ENCODE results near the gene PPFIA1. TPM values are rescaled to one million over a fixed set of nuclear protein-coding genes. Genes with fewer than 3 reads are reported as not detected.

Gene PPFIA1
- total and polyA plus RNA-seq, 2 donors (not counting 1 experiment from before 2014, with no cell fraction given), result 38.8 to 39.8 TPM

DNA sequence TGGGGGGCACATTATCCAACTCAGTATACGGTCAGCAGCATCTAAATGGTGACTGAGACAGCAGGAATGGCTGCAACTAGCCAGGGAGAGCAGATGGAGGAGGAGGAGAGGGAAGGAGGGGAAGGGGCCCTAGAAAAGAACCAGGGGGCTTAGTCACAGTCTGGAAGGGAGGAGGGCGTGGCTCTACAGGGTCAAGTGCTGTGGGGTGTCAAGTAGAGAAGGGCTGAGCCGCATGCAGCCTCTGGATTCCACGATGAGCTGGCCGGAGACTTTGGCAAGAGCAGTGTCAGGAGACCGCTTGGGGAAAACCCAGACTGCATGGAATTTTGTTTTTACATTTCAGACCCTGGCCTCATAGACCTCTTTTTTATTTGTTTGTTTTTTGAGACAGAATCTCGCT lies 25.8 kb upstream of the PPFIA1 start:
- TF ChIP-seq, protein P1, sequence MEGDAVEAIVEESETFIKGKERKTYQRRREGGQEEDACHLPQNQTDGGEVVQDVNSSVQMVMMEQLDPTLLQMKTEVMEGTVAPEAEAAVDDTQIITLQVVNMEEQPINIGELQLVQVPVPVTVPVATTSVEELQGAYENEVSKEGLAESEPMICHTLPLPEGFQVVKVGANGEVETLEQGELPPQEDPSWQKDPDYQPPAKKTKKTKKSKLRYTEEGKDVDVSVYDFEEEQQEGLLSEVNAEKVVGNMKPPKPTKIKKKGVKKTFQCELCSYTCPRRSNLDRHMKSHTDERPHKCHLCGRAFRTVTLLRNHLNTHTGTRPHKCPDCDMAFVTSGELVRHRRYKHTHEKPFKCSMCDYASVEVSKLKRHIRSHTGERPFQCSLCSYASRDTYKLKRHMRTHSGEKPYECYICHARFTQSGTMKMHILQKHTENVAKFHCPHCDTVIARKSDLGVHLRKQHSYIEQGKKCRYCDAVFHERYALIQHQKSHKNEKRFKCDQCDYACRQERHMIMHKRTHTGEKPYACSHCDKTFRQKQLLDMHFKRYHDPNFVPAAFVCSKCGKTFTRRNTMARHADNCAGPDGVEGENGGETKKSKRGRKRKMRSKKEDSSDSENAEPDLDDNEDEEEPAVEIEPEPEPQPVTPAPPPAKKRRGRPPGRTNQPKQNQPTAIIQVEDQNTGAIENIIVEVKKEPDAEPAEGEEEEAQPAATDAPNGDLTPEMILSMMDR (conservative IDR thresholded peaks at IDR 0.05 in 1 of 2, IDR thresholded peaks at IDR 0.05 in 1 of 2; ENCODE audit: low read depth in 1 of 2, low read length in 2 of 2), result no peak
- no peak for TF ChIP-seq EZH2 (IDR thresholded peaks at IDR 0.05; ENCODE audit: low read length, missing control alignments)
- Histone ChIP-seq H2AFZ (ENCODE audit: low read length) (no peak overlapping the region), H3K4me3 (replicated peaks in 1 of 4; ENCODE audit: control extremely low read depth in 1 of 4, insufficient read depth in 1 of 4, low read depth in 3 of 4, low read length in 4 of 4) (no peak overlapping the region), H3K9ac (ENCODE audit: insufficient read depth, low read length) (no peak overlapping the region), H3K27me3 (ENCODE audit: control insufficient read depth, insufficient read depth, low read length) (no peaks in the 10 kb centered on the region), H3K79me2 (ENCODE audit: control insufficient read depth, insufficient read depth, low read length) (no peaks in the 10 kb centered on the region), H3K4me1 (ENCODE audit: control insufficient read depth, extremely low read depth, insufficient read depth, low read length) (no peaks in the 10 kb centered on the region), H3K36me3 (ENCODE audit: control insufficient read depth, insufficient read depth, low read length) (no peaks in the 10 kb centered on the region), H3K9me3 (ENCODE audit: control insufficient read depth, insufficient read depth, low read depth, low read length) (no peaks in the 10 kb centered on the region), H3K4me2 (ENCODE audit: extremely low read depth, insufficient read depth, low read length) (no peak overlapping the region), H4K20me1 (ENCODE audit: control insufficient read depth, extremely low read depth, insufficient read depth, low read length) (no peaks in the 10 kb centered on the region), H3K27ac (ENCODE audit: insufficient read depth, low read length) (no peak overlapping the region)
- DNase-seq (ENCODE audit: low read depth in 2 of 2), result peak; percentile 68 to 98

DNA sequence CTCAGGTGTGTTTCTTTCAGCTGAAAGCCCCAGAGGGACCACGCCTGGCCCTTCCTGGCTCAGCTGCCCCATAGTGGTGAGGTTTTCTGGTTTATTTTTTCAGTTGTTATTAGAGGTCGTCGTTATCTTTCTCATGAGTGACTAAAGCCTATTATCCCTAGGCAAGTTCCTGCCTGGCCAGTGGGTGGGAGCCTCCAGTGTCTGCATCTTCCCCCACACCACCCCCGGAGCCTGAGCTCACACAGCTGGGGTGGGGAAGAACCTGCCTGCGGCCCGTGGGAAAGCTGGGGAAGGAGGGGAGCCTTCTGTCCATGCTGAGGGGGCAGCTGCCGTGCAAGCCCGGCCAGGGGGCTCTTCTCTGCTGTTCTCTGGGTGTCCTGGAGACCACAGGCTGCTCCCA lies 24.3 kb upstream of the PPFIA1 start:
- Histone ChIP-seq H3K9me3 (ENCODE audit: control insufficient read depth, insufficient read depth, low read depth, low read length) (no peaks in the 10 kb centered on the region), H3K4me3 (replicated peaks in 1 of 4; ENCODE audit: control extremely low read depth in 1 of 4, insufficient read depth in 1 of 4, low read depth in 3 of 4, low read length in 4 of 4) (no peak overlapping the region), H4K20me1 (ENCODE audit: control insufficient read depth, extremely low read depth, insufficient read depth, low read length) (no peaks in the 10 kb centered on the region), H3K9ac (ENCODE audit: insufficient read depth, low read length) (no peak overlapping the region), H2AFZ (ENCODE audit: low read length) (no peak overlapping the region), H3K36me3 (ENCODE audit: control insufficient read depth, insufficient read depth, low read length) (no peaks in the 10 kb centered on the region), H3K27me3 (ENCODE audit: control insufficient read depth, insufficient read depth, low read length) (peaks cover 3% of the 10 kb centered on the region), H3K4me2 (ENCODE audit: extremely low read depth, insufficient read depth, low read length) (no peak overlapping the region), H3K27ac (ENCODE audit: insufficient read depth, low read length) (no peak overlapping the region), H3K79me2 (ENCODE audit: control insufficient read depth, insufficient read depth, low read length) (no peaks in the 10 kb centered on the region), H3K4me1 (ENCODE audit: control insufficient read depth, extremely low read depth, insufficient read depth, low read length) (no peaks in the 10 kb centered on the region)
- peak in 1 of 2 donors; percentile 75 for DNase-seq (ENCODE audit: low read depth in 2 of 2)
- TF ChIP-seq, protein P1 (conservative IDR thresholded peaks at IDR 0.05 in 1 of 2, IDR thresholded peaks at IDR 0.05 in 1 of 2; ENCODE audit: low read depth in 1 of 2, low read length in 2 of 2), result no peak
- no peak for TF ChIP-seq EZH2 (IDR thresholded peaks at IDR 0.05; ENCODE audit: low read length, missing control alignments)

DNA sequence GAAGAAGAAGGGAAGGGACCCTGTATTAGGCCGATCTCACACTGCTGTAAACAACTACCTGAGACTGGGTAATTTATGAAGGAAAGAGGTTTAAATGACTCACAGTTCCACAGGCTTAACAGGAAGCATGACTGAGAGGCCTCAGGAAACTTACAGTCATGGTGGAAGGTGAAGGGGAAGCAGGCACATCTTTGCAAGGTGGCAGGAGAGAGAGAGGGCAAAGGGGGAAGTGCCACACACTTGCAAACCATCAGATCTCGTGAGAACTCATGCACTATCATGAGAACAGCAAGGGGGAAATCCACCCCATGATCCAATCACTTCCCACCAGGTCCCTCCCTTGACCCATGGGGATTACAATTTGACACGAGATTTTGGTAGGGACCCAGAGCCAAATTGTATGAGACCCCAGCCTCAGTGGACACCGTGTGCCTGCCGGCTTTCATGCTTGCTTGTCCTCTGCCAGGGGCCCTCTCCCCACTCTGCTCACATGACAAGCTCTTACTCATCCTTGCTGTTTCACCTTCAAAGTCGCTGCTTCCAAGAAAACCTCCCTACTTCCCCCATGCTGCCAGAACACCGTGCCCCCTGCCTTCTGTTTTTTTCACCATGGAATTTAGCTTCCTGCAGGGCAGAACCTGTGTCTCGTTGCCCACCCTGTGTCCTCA lies 23.3 kb upstream of the PPFIA1 start:
- peak in 1 of 2 donors; percentile 62 for DNase-seq (ENCODE audit: low read depth in 2 of 2)

More for the DNA sequence above, 23.3 kb upstream of the PPFIA1 start:
- no peak overlapping the region for H3K27ac ChIP-seq (ENCODE audit: insufficient read depth, low read length)
- no peak for TF ChIP-seq EZH2 (IDR thresholded peaks at IDR 0.05; ENCODE audit: low read length, missing control alignments)
- H2AFZ ChIP-seq (ENCODE audit: low read length), result no peak overlapping the region
- no peak overlapping the region for H3K9ac ChIP-seq (ENCODE audit: insufficient read depth, low read length)
- H3K9me3 ChIP-seq (ENCODE audit: control insufficient read depth, insufficient read depth, low read depth, low read length), result no peaks in the 10 kb centered on the region
- no peaks in the 10 kb centered on the region for H3K79me2 ChIP-seq (ENCODE audit: control insufficient read depth, insufficient read depth, low read length)
- no peaks in the 10 kb centered on the region for H4K20me1 ChIP-seq (ENCODE audit: control insufficient read depth, extremely low read depth, insufficient read depth, low read length)
- H3K4me1 ChIP-seq (ENCODE audit: control insufficient read depth, extremely low read depth, insufficient read depth, low read length), result no peaks in the 10 kb centered on the region
- no peaks in the 10 kb centered on the region for H3K36me3 ChIP-seq (ENCODE audit: control insufficient read depth, insufficient read depth, low read length)
- peaks cover 4% of the 10 kb centered on the region for H3K27me3 ChIP-seq (ENCODE audit: control insufficient read depth, insufficient read depth, low read length)
- H3K4me2 ChIP-seq (ENCODE audit: extremely low read depth, insufficient read depth, low read length), result no peak overlapping the region
- no peak overlapping the region for H3K4me3 ChIP-seq (replicated peaks in 1 of 4; ENCODE audit: control extremely low read depth in 1 of 4, insufficient read depth in 1 of 4, low read depth in 3 of 4, low read length in 4 of 4)
